Stimulated activated naive CD8-positive, alpha-beta T cell treated with anti-CD3 and anti-CD28 coated beads, Interleukin-15, amount 100 ng/mL, for 72 hours (primary cell): ENCODE results near the gene PAPOLB.

Source experiments
- ATAC-seq: fragments of 150-1000 bp; cut with Tn5 transposase; 2 replicates; pipeline ENCODE4 v1.10.0; 2021; ENCODE audit warnings: mild to moderate bottlenecking, moderate library complexity
- DNase-seq, 2 donors: peaks; one replicate each; pipeline ENCODE4 v3.0.0; 2021 to 2022
- H3K27ac Mint-ChIP-seq, 2 donors: one replicate each; pipeline ENCODE4 v1.8.0; 2022; ENCODE audit warnings: mild to moderate bottlenecking in 2 of 2, mixed read lengths in 2 of 2, moderate library complexity in 2 of 2
- H3K27me3 Mint-ChIP-seq: one replicate; pipeline ENCODE4 v1.8.0; 2022; ENCODE audit warnings: mixed read lengths
- H3K4me1 Mint-ChIP-seq: one replicate; pipeline ENCODE4 v1.8.0; 2022; ENCODE audit warnings: mild to moderate bottlenecking, mixed read lengths
- H3K4me3 Mint-ChIP-seq, 2 donors: one replicate each; pipeline ENCODE4 v1.8.0; 2022; ENCODE audit warnings: mild to moderate bottlenecking in 2 of 2, mixed read lengths in 2 of 2, moderate library complexity in 1 of 2
- H3K9me3 Mint-ChIP-seq, 2 donors: one replicate each; pipeline ENCODE4 v1.8.0; 2022; ENCODE audit warnings: mixed read lengths in 2 of 2

The PAPOLB gene

DNA sequence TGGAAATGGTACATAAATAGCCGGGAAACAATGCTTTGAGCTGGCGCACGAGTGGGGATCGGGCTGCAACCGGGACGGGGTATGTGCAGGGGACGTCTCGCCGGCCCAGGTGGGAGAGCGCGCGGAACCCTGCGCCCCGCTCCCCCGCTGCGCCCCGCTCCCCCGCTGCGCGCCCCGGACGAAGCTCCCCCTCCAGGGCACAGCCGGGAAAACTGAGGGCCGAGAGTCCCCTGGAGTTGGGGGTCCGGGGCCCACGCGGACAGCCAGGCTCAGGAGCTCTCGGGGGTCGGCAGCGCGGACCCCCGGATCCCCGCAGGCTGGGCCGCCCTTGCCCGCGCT, 21.2 kb upstream of the PAPOLB start:
- no peaks in the 10 kb centered on the region for H3K9me3 Mint-ChIP-seq
- DNase-seq (no peak), ATAC-seq (peak; percentile 26)
- H3K27me3 Mint-ChIP-seq, result peaks cover 39% of the 10 kb centered on the region
- H3K4me3 Mint-ChIP-seq, result peak overlapping the region; percentile 71 to 76
- peaks cover 12% of the 10 kb centered on the region for H3K4me1 Mint-ChIP-seq
- peak overlapping the region in 1 of 2 donors; percentile 84 for H3K27ac Mint-ChIP-seq

- no peaks in the 10 kb centered on the region for H3K9me3 Mint-ChIP-seq
- peaks cover 45% of the 10 kb centered on the region for H3K27me3 Mint-ChIP-seq
- H3K27ac Mint-ChIP-seq, result peak overlapping the region in 1 of 2 donors; percentile 84
- ATAC-seq, result no peak
- H3K4me1 Mint-ChIP-seq, result peaks cover 12% of the 10 kb centered on the region
- H3K4me3 Mint-ChIP-seq, result peak overlapping the region; percentile 71 to 76
- DNase-seq, result peak in 1 of 2 donors; percentile 20
These were observed 20.6 kb upstream of the PAPOLB start for GRCh38 chr7:4882169-4883032.

- ATAC-seq, result no peak
- DNase-seq, result no peak
- H3K9me3 Mint-ChIP-seq, result no peaks in the 10 kb centered on the region
- H3K27me3 Mint-ChIP-seq, result peaks cover 48% of the 10 kb centered on the region
- no peak overlapping the region for H3K4me3 Mint-ChIP-seq
- no peak overlapping the region for H3K27ac Mint-ChIP-seq
- H3K4me1 Mint-ChIP-seq, result peaks cover 12% of the 10 kb centered on the region
These were observed 18.4 kb upstream of the PAPOLB start for GRCh38 chr7:4880218-4880617.

DNA sequence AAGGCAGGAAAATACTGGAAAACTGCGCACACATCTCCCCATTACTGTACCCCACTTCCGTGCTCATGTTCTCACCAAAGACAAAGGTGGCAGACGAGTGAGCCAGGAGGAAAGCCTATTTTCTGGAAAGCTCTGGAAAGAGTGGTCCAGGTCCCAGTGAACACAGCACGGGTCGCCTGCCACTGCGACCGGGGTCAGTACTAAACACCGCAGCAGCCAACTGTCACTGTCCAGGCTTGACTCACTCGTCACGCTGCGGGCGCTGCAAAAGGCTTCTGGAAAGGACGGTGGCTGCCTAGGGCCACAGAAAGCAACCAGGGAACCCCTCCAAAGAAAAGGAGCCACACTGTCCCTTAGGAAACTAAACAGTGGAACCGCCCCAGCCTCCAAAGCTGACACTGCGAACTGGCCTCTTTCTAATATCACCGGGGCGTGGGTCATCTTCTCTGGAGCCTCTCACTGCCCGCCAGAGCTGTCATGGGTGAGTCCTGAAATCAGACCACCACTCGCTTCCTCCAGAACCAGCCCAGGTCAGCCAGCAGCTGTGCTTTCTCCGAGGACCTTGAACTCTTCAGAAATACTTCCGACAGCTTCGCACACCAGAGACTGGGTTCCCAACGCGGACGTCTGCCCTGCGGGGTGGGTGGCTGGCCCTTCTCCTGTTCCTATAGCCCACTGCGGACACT, 17.7 kb upstream of the PAPOLB start:
- DNase-seq (no peak), ATAC-seq (no peak)
- Mint-ChIP-seq H3K27me3 (peaks cover 48% of the 10 kb centered on the region), H3K9me3 (no peaks in the 10 kb centered on the region), H3K4me3 (no peak overlapping the region), H3K27ac (no peak overlapping the region), H3K4me1 (peaks cover 12% of the 10 kb centered on the region)

GRCh38 chr7:4878336-4879335, 16.8 kb upstream of the PAPOLB start:
- no peak for ATAC-seq
- peaks cover 12% of the 10 kb centered on the region for H3K4me1 Mint-ChIP-seq

GRCh38 chr7:4876586-4876985, 14.8 kb upstream of the PAPOLB start:
- no peak for DNase-seq
- Mint-ChIP-seq H3K4me3 (no peak overlapping the region), H3K27ac (no peak overlapping the region), H3K9me3 (no peaks in the 10 kb centered on the region), H3K4me1 (peaks cover 3% of the 10 kb centered on the region), H3K27me3 (peaks cover 53% of the 10 kb centered on the region)
- no peak for ATAC-seq

More at GRCh38 chr7:4878336-4879335, 16.8 kb upstream of the PAPOLB start:
- Mint-ChIP-seq H3K27me3 (peaks cover 49% of the 10 kb centered on the region), H3K27ac (no peak overlapping the region), H3K4me3 (no peak overlapping the region), H3K9me3 (no peaks in the 10 kb centered on the region)
- DNase-seq, result no peak

DNA sequence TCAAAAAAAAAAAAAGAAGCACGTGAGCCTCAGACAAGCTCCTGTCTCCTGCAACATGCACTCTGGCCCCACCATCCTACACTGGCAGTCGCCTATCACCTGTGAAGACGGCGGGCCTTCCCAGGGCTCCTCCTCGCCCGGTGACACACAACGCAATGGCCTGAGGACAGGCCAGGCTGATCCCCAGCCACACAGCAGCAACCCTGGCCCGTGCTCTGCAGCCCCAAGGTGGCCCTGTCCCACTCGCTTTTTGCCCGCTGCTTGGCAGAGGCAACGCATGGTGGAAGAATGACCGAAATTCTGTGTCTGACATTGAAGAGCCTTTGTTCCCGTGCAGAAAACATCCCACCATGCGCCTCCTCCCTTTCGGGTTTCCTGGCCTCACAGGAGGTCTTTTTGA, 13.6 kb upstream of the PAPOLB start:
- peaks cover 13% of the 10 kb centered on the region for H3K4me1 Mint-ChIP-seq
- H3K27me3 Mint-ChIP-seq, result peaks cover 60% of the 10 kb centered on the region
- H3K27ac Mint-ChIP-seq, result no peak overlapping the region
- ATAC-seq, result no peak
- H3K4me3 Mint-ChIP-seq, result no peak overlapping the region
- no peaks in the 10 kb centered on the region for H3K9me3 Mint-ChIP-seq
- no peak for DNase-seq

- H3K4me3 Mint-ChIP-seq, result no peak overlapping the region
- peaks cover 19% of the 10 kb centered on the region for H3K4me1 Mint-ChIP-seq
- peaks cover 51% of the 10 kb centered on the region for H3K27me3 Mint-ChIP-seq
These were observed 11.5 kb upstream of the PAPOLB start for GRCh38 chr7:4873071-4873944.

GRCh38 chr7:4871930-4872675, 10.3 kb upstream of the PAPOLB start:
- H3K27ac Mint-ChIP-seq, result peak overlapping the region in 1 of 2 donors; percentile 82
- H3K4me3 Mint-ChIP-seq, result no peak overlapping the region
- DNase-seq, result no peak
- H3K4me1 Mint-ChIP-seq, result peaks cover 19% of the 10 kb centered on the region
- H3K9me3 Mint-ChIP-seq, result no peaks in the 10 kb centered on the region
- no peak for ATAC-seq
- peaks cover 39% of the 10 kb centered on the region for H3K27me3 Mint-ChIP-seq

More at GRCh38 chr7:4873071-4873944, 11.5 kb upstream of the PAPOLB start:
- no peak for DNase-seq
- Mint-ChIP-seq H3K9me3 (no peaks in the 10 kb centered on the region), H3K27ac (no peak overlapping the region)
- ATAC-seq, result no peak

DNA sequence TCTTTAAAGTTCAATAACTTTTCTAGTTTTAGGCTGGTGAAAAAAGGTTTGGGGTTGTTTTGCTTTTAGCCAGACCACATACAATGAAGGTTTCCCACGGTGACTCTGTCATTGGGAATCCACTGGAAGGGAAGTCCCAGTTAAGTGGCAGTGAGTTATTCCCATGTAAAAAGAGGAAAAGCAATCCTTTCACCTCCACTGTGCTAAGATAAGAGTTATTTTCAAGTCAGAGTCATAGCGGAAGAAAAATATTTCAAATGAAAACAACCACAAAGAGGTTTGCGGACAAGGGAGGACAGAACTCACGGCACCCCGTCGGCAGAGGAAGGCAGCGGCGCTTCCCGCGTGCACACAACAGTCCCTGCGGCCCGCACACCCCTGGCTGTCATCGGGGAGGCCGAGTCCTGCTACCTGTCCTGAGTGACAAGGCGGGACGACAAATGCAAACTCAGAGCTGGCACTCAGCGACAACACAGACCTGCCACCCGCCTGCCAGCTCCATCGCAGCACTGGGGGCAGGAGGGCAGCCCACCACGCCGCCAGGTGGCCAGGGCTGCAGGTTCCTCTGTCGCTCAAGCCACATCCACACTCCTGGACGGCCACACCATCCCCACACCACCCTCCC, 9.3 kb upstream of the PAPOLB start:
- Mint-ChIP-seq H3K4me3 (peak overlapping the region in 1 of 2 donors; percentile 13), H3K27ac (no peak overlapping the region)

GRCh38 chr7:4868493-4868892, 6.7 kb upstream of the PAPOLB start:
- Mint-ChIP-seq H3K27ac (no peak overlapping the region), H3K9me3 (peaks cover 6 to 7% of the 10 kb centered on the region in 2 donors)

More for the DNA sequence above, 9.3 kb upstream of the PAPOLB start:
- H3K4me1 Mint-ChIP-seq, result peaks cover 19% of the 10 kb centered on the region
- no peaks in the 10 kb centered on the region for H3K9me3 Mint-ChIP-seq
- peaks cover 39% of the 10 kb centered on the region for H3K27me3 Mint-ChIP-seq
- DNase-seq, result no peak
- ATAC-seq, result peak; percentile 64

GRCh38 chr7:4866528-4867496, 5.0 kb upstream of the PAPOLB start:
- Mint-ChIP-seq H3K4me1 (peaks cover 24% of the 10 kb centered on the region), H3K9me3 (peaks cover 12 to 16% of the 10 kb centered on the region in 2 donors), H3K4me3 (no peak overlapping the region), H3K27ac (no peak overlapping the region), H3K27me3 (peaks cover 55% of the 10 kb centered on the region)
- no peak for ATAC-seq
- DNase-seq, result no peak

More at GRCh38 chr7:4868493-4868892, 6.7 kb upstream of the PAPOLB start:
- Mint-ChIP-seq H3K4me3 (no peak overlapping the region), H3K4me1 (peaks cover 19% of the 10 kb centered on the region), H3K27me3 (peaks cover 61% of the 10 kb centered on the region)
- DNase-seq (no peak), ATAC-seq (no peak)
